PC-3 (cell line): ENCODE data around the gene GRPEL2.

ENCODE experiments used
- CTCF ChIP-seq: fragments of 300-600 bp; sonication (generic); conservative IDR thresholded peaks from 2 replicates; pipeline ENCODE4 v1.5.1; 2017; ENCODE audit warnings: antibody characterized with exemption, low read depth, mild to moderate bottlenecking, low read length
- EZH2 ChIP-seq: fragments of 300-600 bp; sonication (generic); IDR thresholded peaks from one replicate; pipeline ENCODE4 v1.6.1; 2017; ENCODE audit warnings: antibody characterized with exemption, mild to moderate bottlenecking, low read length; ENCODE audit not compliant: unreplicated experiment
- EZH2phosphoT487 ChIP-seq: fragments of 300-600 bp; sonication (generic); IDR thresholded peaks from 2 replicates; pipeline ENCODE4 v1.6.1; 2018; ENCODE audit warnings: mild to moderate bottlenecking, antibody characterized with exemption, low read length, borderline replicate concordance

GRCh38 chr5:149360272-149360671, 15.0 kb downstream of the GRPEL2 start:
- TF ChIP-seq CTCF (no peak), EZH2 (no peak), EZH2phosphoT487 (no peak)
